Uterine smooth muscle cell (primary cell): ENCODE results near the gene DSE. TPM values are rescaled to one million over a fixed set of nuclear protein-coding genes. Genes with fewer than 3 reads are reported as not detected.

Source experiments
- total RNA-seq: library from RNA; depleted of rRNA; stranded (reverse); fragments of >200 nt; gene quantifications from 2 replicates; pipeline ENCODE4 v1.2.3, GENCODE V29; 2014

DSE gene
- 76.7 and 143 TPM in 2 replicates for total RNA-seq

GRCh38 chr6:116370760-116371119, at the start of gene DSE:
Gene DSE, plus strand, starts transcription at chr6:116370947. Its CDS starts 28,304 bp downstream, at chr6:116399251.

GRCh38 chr6:116461331-116461931, 90.7 kb downstream of the DSE start, which contains the start of gene CALHM6:
Gene CALHM6, plus strand, starts transcription at chr6:116461375. Its CDS starts 555 bp downstream, at chr6:116461930.

Other genes starting within 250 kb of the DSE start
- 0.37 and 2.5 TPM in 2 replicates for gene COL10A1, start 244.8 kb upstream of the DSE start, total RNA-seq
- 7.4 and 10.3 TPM in 2 replicates for gene TSPYL4, start 116.9 kb upstream of the DSE start, total RNA-seq
- 82.2 and 83.9 TPM in 2 replicates for gene TSPYL1, start 91.0 kb upstream of the DSE start, total RNA-seq
- gene CALHM6, start 90.4 kb downstream of the DSE start, total RNA-seq = 0.62 and 0.89 TPM in 2 replicates
- 1.00 and 3.0 TPM in 2 replicates for gene CALHM5, start 140.7 kb downstream of the DSE start, total RNA-seq
- gene TRAPPC3L, start 174.7 kb downstream of the DSE start, total RNA-seq = not detected in 2 replicates
- gene CALHM4, start 182.8 kb downstream of the DSE start, total RNA-seq = not detected in 2 replicates
- gene RWDD1, start 200.6 kb downstream of the DSE start, total RNA-seq = 27.0 and 27.4 TPM in 2 replicates
- 0.11 and 0.12 TPM in 2 replicates for gene RSPH4A, start 245.5 kb downstream of the DSE start, total RNA-seq